ENCODE measurements around the gene WDR86.

WDR86 gene

DNA sequence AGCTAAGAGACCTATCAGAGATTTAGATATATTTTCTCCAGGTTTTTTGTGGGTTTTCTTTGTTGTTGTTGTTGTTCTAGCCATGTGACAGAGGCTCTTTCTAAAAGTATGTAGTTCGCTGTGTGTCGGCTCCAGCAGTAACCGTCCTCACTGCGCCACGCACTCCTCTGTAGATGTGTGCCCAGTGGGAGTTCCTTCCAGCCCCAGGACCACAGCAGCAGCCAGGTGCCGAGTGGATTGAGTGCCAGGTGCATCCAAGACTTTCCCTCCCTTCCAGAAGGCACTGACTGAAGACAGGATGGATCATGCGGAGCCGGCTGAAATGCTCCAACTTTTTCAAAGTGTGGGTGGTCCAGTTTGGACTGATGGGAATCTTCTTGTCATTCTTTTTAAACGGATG, 31.8 kb downstream of the WDR86 start:
- no peak for DNase-seq

DNA sequence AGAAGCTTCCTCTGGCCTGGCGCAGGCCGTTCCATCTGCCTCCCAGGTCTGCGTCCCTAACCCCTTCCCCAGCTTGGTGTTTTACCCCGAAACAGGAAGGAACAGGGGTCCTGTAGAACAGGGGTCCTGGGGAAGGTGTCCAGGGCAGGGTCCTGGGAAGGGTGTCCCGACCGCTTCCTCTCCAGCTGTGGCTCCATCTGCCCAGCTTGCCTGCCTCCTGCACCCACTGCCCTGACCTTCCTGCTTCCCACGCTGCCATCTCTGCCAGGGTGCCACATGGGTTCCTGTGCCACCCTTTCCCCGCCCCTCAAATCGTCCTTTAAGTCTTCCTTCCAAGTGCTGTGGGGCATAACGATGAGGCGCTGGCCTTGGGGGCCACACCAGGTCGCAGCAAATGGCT, 32.4 kb downstream of the WDR86 start:
- no peak for DNase-seq

DNA sequence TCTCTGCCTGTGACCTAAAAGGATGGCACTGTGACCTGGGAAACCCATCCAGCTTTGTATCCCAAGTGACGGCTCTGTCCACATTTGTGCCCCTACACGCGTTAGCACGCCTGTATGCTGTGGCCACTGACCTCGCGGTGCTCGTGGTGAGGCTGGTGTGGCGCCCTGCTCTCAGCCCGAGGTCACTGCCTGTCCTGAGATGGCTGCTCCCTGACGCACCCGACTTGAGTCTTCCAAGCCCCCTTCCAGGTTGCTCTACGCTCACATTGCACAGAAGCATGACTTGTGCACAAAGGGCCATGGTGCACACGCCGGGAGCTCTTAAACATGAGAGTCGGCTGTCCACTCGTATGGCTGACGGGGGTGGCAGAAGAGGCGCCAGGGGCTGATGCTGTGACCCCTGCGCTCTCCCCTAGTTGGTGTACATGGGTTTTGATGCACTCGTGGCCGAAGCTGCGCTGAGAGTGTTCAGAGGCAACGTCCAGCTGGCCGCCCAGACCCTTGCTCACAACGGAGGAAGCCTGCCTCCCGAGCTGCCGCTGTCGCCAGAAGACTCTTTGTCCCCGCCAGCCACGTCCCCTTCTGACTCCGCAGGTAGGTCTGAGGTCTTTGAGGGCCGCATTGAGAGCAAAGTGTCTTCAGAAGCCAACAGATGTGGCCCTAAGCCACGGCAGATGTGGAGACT, 33.5 kb downstream of the WDR86 start:
- DNase-seq: no peak

DNA sequence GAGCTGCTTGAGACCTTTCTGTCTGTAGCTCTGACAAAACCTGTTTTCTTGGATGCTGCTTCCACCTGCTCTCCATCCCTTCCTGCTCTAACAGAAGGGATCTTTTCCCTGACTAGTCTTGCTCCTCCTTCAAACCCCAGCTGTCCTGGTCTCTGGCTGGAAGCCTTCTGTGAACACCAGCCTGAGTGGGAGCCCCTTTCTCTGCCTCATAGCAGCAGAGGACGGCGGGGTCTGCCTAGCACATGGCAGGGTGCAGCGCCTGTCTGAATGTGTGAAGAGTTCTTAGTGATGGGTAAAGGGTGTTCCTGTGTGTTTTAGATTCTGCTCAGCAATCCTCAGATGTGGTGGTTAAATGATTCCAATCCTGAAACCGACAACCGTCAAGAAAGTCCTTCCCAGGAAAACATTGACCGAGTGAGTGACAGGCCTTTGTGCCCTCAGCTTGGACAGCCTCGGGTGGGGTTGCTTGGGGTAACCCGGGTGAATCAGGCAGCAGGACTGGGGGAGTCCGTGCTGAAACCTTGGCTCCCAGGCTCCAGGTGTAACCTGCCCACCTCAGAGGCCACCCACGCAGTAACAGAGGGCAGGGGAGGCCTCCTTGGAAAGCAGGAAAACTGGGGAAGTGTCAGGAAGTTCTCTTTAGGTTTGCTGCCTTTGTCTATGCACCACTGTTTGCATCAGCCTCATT, 34.2 kb downstream of the WDR86 start:
- no peak for DNase-seq

DNA sequence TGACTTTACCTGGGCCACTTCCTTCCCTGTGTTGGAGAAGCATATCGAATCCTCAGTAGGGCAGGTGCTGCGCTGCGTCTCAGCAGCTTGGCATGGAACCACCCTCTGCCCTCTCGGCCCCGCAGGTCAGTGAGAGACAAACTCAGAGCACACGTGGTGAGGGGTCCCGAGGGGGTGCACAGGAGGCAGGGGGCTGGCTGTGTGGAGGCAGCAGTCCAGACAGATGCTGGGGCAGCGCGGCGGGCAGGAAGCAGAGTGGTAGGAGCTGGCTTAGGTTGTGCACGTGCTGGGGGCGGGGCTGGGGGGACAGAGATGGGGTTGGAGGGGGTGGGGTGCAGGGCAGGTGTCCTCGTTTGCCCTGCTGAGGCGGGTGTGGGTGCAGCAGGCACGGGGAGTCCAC, 35.1 kb downstream of the WDR86 start:
- no peak for DNase-seq

DNA sequence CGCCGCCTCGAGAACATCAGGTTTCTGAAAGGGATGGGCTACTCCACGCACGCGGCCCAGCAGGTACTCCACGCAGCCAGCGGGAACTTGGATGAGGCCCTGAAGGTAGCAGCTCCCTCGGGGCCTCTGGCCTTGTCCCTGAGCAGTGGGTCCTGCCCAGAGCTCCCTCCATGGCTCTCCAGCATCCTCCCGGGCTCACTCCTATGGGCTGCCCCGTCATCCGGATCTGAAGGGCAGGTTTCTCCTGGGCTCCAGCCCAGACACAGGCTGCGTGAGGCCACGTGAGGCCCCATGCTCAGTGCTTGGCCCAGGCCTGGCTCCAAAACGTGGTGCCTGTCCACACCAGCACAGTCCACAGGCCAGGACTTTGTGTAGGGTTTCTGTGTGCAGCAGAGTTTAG, 35.7 kb downstream of the WDR86 start:
- no peak for DNase-seq

DNA sequence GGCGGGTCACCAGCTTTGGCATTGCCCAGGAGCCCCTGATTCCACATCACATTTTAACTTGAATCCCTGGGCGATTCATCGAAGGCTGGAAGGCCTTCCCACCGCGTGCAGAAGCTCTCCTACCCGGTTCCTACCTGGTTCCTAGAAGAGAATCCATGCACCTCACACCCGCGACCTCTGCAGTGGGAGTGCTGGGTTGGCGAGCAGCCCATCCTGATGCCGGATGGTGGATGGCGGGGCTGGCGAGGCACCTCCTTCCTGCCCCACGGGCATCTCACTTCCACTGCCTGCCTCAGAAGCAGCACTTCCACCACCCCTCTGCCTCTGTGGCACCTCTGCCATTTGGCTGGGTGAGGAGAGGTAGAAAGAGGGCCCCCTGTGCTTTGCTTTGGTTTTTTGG, 36.2 kb downstream of the WDR86 start:
- no peak for DNase-seq

DNA sequence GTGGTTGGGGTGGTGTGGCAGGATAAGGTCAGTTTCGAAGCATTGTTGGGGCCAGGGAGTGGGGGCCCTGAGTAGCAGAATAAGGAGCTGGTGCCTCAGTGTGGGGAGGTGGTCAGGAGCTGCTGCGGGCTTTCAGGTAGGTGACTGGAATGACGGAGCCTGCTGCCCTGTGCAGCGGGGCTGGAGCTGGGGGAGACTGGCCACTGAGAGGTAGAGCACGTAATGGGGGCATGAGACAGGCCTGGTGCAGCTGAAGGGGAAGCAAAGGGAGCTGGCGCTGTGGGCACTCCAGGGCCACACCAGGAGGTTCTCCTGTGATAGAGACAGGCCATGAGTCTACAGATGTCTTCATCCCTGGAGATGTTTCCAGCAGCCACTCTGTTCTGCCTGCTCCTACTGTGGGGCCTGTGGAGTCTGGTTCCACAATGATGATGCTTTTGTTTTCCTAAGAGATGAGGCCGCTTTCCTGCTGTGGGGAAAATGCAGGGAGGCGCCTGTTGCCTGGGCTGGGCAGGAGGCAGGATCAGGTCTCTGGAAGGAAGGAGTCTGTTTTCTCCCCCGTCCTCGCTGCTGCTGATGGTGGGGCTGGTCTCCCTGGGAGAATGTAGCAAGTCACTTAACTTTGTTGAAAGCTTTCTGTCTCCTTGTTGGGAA, 37.1 kb downstream of the WDR86 start:
- peak; percentile 61 for DNase-seq

DNA sequence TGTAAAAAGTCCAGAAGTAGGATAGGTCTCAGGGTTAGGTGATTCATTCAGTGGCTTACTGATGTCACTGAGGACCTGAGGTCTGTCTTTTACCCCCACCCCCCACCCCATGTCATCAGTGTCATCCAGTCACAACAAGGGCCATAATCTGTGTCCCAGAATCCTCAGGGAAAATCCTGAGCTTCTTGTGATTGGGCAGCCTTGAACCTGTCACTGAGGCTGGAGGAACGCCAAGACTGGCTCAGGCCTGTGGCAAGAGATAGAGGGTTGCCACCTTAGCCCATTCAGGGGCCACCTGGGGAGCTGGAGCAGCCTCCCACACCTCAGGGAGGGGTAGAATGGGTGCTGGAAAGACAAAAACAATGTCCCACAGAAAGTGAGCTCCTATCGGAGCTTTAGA, 38.6 kb downstream of the WDR86 start:
- DNase-seq: no peak

DNA sequence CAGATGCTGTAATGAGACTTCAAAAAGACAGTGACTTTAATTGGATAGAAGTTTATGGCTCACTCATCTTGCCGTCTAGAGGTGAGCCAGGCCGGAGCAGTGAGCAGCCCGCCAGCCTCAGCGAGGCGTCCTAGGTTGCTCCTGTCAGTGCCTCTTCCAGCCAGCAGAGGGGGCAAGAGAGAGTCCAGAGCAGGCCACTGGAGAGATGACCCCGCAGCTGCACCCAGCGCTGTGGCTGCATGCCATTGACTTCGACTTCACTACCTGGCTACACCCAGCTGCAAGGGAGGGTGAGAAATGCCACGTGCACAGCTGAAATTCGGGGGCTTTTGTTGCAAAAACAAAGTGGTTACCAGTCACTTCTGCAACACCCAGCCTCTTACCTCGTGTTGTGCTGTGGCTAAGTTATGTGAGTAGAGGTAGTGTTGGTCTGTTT, 41.7 kb downstream of the WDR86 start:
- peak; percentile 84 for DNase-seq

DNA sequence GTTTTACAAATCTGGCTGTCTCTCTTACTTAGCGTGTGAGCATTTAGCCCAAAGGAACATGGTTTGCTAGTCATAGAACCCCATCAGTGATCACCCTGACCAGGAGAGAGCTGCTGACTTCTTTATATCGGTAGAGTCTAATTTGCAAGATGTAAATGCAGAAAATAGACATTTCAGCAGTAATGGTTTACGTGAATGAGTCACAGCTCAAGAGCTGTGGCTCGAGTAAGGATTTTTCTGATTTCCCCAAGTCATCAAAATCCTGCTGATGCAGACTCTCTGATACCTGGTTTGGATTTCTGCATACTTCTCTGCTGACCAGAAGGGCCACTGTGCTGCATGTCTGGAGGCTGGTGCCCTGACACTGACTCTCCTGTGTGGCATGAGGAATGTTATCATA, 42.6 kb downstream of the WDR86 start:
- no peak for DNase-seq

DNA sequence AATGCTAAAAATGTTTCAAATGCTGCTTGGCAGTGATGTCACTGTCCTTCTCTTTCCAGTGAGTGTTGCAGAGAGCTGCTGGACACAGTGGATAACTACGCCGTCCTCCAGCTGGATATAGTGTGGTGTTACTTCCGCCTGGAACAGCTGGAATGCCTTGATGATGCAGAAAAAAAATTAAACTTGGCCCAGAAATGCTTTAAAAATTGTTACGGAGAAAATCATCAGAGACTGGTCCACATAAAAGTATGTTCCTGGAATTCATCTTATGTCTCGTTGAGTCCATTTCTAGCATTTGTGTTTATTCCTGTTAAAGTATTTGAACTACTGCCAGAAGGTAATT, 43.0 kb downstream of the WDR86 start:
- no peak for DNase-seq

DNA sequence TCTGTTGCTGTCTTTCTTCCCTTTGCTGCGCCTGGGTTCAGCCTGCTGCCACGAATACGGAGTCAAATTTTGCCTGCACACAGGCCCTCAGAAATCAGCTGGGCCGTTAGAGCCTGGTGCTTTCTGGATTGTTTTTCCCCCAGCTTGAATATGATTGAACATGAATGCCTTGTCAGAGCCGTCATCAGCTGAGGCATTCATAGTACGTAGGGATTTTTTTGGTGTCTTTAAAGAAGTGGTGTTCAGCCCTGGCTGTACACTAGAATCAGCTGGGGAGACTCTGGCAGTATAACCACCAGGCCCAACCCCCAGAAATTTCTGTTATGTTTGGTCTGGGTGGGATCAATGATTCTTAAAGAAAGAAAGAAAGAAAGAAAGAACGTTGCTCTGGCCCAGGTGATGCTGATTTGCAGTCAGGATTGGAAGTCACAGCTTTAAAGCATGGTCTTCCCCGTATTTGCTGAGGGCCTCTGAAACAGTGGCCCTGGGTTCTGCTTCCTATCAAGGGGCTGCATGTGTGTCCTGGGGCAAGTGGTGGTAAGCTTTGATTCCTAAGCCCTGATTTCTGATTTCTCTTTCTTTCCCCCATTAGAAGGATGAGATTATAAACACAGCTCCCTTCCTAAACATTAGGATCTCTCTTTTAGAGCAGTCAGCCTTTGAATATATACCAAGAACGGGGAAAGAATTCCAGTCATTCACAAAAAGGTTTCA, 43.5 kb downstream of the WDR86 start:
- DNase-seq: no peak

DNA sequence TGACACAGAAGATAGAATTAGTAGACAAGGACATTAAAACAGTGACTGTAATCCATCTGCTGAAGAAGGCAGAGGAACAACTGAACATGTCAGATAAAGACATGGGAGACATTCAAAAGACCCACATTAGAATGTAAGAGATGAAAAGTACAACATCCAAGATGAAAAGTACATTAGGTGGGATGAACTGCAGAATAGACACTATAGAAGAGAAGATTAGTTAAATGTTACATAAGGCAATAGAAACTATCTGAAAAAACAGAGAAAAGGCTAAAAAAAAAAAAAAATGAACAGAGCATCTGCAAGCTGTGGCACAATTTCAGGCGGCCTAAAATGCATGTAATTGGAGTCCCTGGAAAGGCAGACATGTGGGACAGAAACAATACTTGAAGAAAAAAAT, 46.7 kb downstream of the WDR86 start:
- DNase-seq: no peak

DNA sequence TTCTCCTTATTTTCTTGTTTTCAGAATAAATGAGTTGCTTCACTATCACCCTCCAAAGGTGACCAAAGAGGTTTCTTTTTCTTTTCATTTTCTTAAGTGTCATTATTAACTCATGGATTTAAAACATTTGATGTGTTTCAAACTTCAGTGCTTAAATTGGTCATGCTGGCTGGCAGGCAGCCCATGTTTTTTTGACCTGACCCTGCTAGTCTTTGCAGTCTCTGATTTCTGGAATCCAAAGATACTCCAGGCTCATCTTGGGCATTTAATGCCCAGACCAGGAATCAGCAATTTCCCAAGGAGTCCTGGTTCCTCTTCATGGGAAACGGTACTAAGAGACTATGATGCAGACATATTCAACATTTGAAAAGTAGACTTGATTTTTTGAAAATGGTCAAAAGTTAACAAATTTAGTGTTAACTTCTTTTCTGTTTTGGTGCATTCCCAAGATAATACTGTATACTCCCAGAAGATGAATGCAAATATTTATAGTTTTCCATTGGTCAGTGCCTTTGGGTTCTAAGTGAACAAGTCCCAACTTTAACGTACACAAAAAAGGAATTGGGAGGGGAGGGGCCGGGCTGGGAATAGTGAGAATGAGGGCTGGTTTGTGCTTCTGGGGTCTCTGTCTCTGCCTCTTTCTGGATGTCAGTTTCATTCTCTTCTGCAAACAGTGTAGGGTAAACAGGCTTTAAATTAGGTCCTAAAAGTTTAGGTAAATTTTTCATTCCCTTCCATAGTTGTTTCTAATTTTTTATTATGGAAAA, 48.5 kb downstream of the WDR86 start:
- no peak for DNase-seq

DNA sequence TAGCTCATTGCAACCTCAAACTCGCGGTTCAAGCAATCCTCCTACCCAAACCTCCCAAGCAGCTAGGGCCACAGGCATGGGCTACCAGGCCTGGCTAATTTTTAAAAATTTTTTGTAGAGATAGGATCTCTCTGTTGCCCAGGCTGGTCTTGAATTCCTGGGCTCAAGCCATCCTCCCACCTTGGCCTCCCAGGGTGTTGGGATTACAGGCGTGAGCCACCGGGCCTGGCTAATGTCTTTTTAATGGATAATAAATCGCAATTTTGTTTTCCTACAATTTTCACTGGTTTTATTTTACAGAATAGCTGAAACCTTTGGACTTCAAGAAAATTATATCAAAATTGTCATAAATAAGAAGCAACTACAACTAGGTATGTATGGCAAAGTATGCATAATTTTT, 57.3 kb downstream of the WDR86 start:
- no peak for DNase-seq

DNA sequence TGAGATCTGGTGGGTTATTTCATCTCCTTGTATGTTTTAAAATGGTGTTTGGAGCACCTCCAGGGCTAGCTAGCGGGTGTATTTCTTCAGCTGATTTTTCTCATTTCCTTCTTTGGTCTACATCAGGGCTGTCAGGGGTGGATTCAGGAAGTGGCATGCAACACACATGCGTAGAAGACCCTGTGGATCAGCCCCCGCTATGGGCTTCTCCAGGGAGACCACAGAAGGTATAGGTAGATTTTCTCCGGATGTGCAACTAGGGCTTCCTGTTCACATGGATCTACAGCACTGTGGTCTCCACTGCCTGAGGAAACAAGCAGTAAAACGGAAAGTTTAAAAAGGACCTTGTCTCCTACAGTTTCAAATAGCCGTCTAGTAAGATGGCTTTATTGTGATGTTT, 57.9 kb downstream of the WDR86 start:
- no peak for DNase-seq

DNA sequence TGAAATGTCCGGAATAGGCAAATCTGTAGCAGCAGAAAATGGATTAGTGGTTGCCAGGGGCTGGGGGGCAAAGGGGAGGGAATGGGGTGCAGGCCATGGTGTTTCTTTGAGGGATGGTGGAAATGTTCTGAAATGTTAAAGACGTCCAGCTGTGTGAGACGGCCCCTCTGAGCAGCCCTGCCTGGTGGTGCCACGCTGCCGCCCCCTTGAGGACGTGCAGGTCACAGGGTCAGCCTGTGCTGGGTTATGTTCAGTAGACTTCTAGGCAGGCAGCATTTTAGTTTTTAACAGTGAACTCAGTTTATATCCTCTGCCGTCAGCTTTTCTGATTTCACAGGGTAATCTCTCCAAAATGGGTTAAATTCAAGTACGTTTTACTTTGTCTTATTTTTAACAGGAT, 58.8 kb downstream of the WDR86 start:
- no peak for DNase-seq

DNA sequence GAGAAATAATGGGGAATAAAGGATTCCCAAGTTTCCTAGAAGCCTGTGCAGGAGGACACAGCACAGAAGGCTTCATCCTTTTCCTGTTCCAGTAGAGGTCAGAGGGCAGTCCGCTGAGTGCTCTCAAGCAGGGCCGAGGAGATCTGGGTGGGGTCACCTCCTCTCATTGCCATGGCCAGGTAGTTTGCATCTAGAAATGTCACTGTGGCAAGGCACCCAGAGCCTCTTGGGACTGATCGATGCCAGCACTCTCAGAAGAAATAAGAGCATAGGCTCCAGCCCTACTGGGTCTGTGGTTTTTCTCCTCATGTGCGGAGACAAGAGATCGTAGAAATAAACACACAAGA, 60.4 kb downstream of the WDR86 start:
- no peak for DNase-seq

DNA sequence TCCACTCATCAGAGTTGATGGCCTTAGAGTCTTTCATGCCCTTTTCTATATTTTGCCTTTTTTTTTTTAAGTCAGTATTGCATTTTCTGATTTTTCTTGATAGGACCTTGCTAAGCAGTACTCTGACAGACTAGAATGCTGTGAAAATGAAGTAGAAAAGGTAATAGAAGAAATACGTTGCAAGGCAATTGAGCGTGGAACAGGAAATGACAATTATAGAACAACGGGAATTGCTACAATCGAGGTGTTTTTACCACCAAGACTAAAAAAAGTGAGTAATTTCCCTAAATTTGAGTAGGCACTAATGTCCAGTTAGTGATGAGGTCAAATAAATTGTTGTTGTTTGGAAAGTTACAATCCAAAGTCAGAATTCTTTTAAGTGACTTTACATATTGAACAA, 60.9 kb downstream of the WDR86 start:
- DNase-seq: no peak

DNA sequence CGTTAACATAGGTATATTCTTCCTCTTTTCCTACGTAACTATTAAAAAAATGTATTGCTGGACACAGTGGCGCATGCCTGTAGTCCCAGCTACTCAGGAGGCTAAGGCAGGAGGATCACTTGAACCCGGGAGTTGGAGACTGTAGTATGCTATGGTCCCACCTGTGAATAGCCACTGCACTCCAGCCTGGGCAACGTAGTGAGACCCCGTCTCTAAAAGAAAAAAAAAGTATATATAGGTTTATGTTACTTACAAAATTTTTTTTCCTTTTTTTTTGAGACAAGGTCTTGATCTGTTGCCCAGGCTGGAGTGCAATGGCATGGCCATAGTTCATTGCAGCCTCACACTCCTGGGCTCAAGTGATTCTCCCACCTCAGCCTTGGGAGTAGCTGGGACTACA, 62.6 kb downstream of the WDR86 start:
- no peak for DNase-seq

DNA sequence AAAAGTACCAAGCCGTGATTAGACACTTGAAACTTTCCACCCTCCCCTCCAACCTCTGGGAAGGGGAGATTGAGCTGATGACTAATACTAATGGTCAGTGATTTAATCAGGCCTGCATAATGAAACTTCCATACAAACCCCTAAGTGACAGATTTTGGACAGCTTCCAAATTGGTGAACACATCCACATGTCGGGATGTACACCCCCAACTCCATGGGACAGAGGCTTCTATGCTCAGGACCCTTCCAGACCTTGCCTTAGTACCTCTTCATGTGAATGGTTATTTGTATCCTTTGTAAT, 63.4 kb downstream of the WDR86 start:
- DNase-seq: no peak

All from NCI-H69 (cell line).